Measurements from ENCODE around the gene PPEF1.

Gene PPEF1

DNA sequence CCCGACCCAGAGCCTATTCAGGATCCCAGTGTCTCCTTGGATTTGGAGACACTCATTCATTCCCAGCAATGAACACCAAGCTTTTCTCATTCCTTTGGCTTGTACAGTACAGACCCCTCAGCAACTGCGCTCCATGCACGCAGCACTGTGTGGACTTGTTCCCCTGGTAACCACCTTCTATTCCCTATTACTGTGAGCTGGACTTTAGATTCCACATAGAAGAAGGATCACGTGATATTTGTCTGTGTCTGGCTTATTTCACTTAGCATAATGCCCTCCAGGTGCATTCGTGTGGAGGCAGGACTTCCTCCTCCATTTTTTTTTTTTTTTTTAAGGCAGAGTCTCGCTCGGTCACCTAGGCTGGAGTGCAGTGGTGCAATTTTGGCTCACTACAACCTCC is 170.0 kb downstream of the PPEF1 start:
- in situ Hi-C loops (cut with MboI; ENCODE audit: low sequenced_read_pairs) = loop anchor here (25.0 kb wide), 1 partner anchor 490 kb away; no protein-coding TSS in a partner anchor

Measured in HL-60/S4 treated with phorbol 12-myristate 13-acetate at 8.2 ng/mL for 4 days and 3 days (cell line).